ENCODE data around the gene PAPPA2. TPM values are rescaled to one million over a fixed set of nuclear protein-coding genes. Genes with fewer than 3 reads are reported as not detected.
"Not testable (repeated sequence)": the region's sequence is repeated elsewhere in the genome, so short reads cannot be mapped to it uniquely, and the experiment has no call there.

PAPPA2 gene, protein sequence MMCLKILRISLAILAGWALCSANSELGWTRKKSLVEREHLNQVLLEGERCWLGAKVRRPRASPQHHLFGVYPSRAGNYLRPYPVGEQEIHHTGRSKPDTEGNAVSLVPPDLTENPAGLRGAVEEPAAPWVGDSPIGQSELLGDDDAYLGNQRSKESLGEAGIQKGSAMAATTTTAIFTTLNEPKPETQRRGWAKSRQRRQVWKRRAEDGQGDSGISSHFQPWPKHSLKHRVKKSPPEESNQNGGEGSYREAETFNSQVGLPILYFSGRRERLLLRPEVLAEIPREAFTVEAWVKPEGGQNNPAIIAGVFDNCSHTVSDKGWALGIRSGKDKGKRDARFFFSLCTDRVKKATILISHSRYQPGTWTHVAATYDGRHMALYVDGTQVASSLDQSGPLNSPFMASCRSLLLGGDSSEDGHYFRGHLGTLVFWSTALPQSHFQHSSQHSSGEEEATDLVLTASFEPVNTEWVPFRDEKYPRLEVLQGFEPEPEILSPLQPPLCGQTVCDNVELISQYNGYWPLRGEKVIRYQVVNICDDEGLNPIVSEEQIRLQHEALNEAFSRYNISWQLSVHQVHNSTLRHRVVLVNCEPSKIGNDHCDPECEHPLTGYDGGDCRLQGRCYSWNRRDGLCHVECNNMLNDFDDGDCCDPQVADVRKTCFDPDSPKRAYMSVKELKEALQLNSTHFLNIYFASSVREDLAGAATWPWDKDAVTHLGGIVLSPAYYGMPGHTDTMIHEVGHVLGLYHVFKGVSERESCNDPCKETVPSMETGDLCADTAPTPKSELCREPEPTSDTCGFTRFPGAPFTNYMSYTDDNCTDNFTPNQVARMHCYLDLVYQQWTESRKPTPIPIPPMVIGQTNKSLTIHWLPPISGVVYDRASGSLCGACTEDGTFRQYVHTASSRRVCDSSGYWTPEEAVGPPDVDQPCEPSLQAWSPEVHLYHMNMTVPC (N-terminal part only)
- 10 to 100 TPM; 64.4 to 90.1 (median 65.1) TPM for polyA plus RNA-seq (ENCODE audit: insufficient read length in 3 of 3)

DNA sequence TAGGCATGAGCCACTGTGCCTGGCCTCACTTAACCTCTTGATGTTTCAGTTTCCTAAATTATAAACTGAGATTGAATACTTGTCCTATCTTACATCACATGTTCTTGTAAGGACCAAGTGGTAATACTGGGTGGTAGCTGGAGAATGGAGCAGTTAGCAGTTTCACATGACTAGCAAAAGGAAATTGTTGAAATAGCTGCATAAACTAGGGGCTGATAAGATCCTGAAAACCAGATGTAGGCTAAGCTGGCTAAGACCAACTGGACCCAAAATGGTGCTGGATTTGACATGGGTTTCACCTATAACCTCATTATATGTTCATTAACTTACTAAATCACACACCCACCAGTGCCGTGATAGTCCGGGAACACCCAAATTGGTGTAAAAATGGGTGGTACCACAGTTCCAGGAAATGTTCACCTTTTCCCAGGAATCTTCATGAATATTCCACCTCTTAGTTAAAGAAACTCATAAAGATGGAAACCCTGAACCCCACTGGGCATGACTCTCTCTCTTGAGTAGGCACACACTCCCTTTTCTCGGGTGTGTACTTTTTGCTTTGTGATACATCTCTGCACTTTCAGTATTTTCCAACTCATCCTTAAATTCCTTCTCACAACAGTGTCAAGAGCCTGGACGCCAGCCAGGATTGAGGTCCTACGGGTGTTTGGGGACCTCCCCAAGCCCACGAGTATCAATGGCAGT lies at the start of gene PAPPA2:
PAPPA2 (plus strand) TSS at position 502 of the 705 bp plus-strand sequence. CDS start 93,148 bp downstream, outside the sequence.
- DNase-seq (ENCODE audit: low read depth in 3 of 3, low spot score in 2 of 3), result no peak

DNA sequence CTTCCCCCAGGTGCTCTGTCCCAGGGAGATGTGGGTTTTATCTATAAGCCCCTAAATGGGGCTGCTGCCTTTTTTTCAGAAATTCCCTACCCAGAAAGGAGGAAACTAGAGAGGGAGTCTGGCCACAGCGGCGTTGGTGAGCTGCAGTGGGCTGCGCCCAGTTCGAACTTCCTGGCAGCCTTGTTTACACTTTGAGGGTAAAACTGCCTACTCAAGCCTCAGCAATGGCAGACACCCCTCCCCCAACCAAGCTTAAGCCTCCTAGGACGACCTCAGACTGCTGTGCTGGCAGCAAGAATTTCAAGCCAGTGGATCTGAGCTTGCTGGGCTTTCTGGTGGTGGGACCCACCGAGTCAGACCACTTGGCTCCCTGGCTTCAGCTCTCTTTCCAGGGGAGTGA lies 46.2 kb upstream of the PAPPA2 start:
- DNase-seq (ENCODE audit: low read depth in 3 of 3, low spot score in 2 of 3), result no peak

DNA sequence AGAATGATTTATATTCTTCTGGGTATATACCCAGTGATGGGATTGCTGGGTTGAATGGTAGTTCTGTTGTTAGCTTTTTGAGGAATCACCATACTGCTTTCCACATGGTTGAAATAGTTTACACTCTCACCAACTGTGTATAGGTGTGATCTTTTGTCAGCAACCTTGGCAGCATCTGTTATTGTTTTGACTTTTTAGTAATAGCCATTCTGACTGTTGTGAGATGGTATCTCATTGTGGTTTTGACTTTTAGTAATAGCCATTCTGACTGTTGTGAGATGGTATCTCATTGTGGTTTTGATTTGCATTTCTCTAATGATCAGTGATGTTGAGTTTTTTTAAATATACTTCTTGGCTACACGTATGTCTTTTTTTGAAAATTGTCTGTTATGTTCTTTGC lies 43.4 kb upstream of the PAPPA2 start:
- not testable (repeated sequence) for DNase-seq (ENCODE audit: low read depth in 3 of 3, low spot score in 2 of 3)

DNA sequence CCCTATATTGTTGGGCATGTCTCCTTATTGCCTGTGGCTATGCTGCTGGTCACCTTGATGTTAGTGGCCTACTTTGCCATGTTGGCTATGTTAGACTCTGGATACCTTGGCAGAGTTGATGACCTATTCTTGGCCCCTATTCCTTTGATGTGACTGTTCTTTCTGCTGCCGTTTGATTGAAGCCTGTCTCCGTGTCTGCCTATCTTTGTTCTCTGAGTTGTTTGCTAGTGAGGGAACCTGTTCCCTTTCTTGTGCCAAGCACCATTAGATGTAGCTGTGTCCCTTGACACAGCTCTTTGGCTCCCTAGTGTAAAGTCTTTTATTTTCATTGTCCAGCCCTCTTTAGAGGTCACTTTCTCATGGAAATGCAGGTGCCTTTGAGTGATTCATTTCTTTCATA lies 28.7 kb upstream of the PAPPA2 start:
- DNase-seq (ENCODE audit: low read depth in 3 of 3, low spot score in 2 of 3), result no peak

DNA sequence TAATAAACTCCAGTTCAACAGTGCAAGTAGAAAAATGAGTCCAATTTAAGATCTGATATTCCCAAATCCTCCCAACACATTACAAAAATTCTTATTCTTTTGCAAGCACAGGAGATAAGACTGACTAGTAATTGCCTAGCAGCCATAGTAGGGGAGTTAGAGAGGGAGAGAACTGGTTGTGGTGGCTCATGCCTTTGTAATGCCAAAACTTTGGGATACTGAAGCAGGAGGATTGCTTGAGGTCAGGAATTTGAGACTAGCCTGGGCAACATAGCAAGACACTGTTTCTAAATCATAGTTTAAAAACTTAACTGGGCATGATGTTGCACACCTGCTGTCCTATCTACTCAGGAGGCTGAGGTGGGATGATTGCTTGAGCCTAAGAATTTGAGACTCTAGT lies 26.7 kb upstream of the PAPPA2 start:
- DNase-seq (ENCODE audit: low read depth in 3 of 3, low spot score in 2 of 3), result no peak

DNA sequence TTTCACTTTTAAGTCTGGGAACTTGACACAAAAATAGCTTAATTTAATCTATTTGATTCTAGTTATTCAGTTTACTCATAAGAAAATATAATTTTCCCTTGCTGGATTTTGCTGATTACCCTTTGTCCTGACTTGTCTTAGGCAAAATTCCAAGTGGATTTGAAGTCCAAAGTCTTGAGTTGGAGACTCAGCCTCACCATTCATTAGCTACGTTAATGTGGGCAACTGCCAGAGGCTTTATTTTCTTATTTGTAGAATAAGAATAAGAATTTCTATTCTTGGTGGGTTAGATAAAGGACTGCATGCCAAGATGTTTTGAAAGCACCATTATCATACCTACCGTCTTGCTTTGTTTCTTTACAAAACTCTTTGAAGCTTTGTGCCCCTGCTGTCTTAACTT lies 22.8 kb upstream of the PAPPA2 start:
- no peak for DNase-seq (ENCODE audit: low read depth in 3 of 3, low spot score in 2 of 3)

DNA sequence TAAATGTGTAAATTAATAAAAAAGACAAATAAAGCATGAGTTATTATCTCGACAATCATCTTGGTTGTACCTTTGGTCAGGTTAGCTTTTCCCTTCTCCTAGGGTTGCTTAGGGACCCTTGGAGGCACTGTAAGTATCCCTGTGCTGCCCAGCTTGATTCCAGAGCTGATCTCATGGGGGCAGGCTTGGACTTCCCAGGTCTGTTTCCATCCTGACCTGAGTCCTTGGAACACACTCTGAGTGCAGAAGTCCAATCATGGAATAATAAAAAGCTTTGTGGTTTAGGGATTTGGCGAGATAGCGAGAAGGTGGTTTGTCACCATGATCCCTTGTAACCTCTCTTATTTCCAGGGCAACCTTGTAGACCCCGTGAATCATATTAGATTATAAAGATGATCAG lies 18.7 kb upstream of the PAPPA2 start:
- no peak for DNase-seq (ENCODE audit: low read depth in 3 of 3, low spot score in 2 of 3)

DNA sequence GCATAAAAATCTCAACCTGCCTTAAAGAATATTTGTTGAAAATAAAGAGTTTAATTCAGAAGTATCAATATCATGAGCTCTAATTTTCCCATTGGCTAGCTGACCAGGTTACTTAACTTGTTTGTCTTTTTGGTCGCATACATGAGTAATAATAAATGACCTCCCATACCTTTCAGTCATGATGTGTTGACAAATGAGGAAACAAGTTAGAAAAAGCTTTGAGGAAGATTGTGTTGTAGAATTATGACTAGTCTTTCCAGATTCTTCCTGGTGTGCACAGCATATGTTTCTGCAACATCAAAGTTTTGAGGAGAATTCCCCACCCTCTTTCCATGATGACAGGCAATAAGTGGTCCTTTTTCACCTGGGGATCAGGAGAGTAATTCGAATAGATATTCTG lies 17.6 kb upstream of the PAPPA2 start:
- DNase-seq (ENCODE audit: low read depth in 3 of 3, low spot score in 2 of 3), result no peak

DNA sequence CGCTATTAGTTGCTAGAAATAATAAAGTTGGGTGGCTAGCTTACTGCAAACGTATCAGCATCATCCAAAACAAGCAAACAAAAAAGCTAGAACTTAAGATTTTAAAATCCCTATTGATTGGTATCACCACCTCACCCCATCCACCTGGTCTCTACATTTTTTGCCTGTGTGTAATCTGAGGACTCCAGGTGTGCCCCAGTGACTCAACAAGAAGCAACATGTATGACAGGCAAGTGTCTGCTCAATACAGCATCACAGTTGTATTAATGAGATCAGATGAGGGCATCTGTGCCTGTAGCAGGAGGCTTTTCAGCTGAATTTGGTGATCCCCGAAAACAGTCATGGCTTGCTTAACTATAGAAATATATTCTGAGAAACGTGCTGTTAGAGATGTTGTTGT lies 14.6 kb upstream of the PAPPA2 start:
- DNase-seq (ENCODE audit: low read depth in 3 of 3, low spot score in 2 of 3), result no peak

DNA sequence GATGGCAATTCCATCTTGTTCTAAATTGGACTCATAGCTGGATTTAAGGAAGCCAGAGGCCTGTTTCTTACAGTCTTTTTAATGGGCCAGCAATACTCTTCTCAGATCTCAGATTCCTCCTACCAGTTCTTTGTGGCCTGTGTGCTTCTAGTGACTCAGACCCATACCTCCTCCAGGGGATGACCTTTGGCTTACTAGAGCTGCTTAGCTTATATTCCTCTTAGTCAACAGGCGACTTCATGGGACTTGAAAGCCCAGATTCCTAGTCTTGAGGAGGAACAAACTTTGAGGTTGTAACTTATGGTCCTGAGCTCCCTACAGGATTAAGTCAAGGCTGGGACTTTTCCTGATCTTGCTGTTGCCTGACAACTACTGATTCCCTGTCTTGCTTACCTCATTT lies 12.4 kb upstream of the PAPPA2 start:
- DNase-seq (ENCODE audit: low read depth in 3 of 3, low spot score in 2 of 3), result no peak

DNA sequence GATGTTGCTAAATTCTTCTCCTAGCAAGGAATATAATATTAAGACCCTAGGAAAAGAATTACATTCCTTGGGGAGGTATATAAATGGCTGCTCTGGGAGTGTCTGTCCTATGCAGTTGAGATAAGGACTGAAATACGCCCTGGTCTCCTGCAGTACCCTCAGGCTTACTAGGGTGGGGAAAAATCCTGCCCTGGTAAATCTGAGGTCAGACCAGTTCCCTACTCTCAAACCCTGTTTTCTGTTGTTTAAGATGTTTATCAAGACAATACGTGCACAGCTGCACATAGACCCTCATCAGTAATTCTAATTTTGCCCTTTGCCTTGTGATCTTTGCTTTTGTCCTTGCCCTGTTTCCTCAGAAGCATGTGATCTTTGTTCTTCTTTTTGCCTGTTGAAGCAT lies 11.2 kb upstream of the PAPPA2 start:
- not testable (repeated sequence) for DNase-seq (ENCODE audit: low read depth in 3 of 3, low spot score in 2 of 3)

DNA sequence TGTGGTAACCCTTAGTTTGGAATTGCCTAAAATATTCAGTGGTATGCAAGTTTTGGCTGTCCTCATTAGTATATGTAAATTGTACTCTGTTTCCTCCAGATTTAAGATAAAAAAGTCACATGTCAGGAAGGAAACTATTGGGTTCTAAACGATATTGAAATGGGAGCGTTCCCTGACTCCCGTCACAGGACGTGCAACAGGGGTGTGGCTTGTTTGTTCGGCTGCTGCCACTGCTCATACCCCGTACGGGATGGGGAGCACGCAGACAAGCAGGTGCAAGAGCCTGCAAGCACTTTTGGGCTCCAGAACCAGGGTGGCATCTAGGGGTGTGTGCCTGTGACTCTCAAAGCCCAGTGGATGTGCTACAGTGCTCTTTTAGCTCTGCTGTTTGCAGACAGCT lies 6.2 kb upstream of the PAPPA2 start:
- no peak for DNase-seq (ENCODE audit: low read depth in 3 of 3, low spot score in 2 of 3)

DNA sequence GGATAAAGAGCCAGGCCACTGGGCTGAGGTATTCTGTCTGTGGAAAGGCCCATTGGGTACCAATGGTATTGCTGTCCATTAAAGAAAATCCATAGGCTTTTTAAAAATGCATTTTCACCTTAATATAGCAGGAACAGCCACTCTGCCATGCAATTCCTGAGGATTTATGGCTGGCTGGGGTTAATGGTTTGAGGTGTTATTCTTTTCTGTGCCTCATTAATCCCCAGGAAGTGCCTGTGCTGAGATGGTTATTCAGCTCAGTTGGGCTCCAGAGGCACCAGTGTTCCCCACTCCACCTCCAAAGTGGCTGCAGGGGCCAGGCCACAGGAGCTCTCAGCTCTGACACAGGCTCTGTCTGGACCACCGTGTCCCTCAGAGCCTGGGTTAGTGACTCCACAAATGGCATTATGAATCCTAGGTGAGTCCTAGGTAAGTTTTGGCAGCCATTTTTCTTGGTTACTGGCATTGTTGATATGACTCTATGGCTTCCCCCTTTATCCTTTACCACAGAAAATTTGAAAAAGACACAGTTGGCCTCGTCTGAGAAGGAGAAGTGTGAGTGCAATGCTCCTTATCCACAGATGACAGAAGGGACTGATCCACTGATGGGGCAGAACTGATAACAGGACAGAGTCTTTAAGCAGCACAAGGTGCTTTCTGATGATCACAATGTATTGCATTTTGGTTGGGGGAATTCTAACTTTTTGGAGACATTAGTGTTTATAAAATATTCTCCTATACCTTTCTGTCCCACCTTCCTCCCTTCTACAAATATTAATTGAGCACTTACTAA lies 2.2 kb upstream of the PAPPA2 start:
- DNase-seq (ENCODE audit: low read depth in 3 of 3, low spot score in 2 of 3), result peak; percentile 38 to 72 (median 60)

DNA sequence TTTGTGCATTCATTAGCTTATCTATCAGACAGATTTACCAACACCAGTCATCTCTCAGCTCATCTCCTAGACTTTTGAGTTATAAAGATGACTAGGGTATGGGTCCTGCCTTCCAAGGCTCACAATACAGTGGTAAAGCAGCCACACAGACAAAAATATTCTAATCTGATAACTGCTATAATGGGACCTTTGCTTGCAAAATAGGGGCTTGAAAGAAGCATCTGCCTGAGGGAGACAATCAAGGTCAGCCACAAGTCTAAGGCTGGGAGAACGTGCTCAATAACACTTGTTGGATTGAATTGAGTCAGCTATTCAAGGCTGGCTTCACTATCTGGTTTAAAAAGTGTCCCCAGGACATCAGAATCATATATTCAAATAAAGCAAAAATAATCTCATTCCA lies 1.4 kb upstream of the PAPPA2 start:
- DNase-seq (ENCODE audit: low read depth in 3 of 3, low spot score in 2 of 3), result no peak

DNA sequence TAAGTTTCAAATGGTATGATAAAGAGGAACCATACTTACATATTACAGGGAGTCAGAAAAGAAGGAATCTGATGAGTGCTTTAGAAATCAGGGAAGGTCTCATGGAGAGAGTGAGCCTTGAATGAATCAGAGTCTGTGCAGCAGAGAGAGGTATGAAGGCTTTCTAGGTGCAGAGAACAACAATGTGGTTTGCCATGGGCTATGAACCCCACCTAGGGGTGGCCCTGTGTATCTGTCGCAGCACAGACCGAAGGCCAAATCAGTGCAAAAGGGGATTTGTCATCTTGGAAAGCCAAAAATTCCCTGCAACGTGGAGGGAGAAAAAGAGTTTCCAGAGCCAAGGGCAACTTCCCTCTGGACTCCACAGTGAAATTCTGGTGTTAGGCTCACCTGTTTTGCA lies 3.5 kb downstream of the PAPPA2 start:
- no peak for DNase-seq (ENCODE audit: low read depth in 3 of 3, low spot score in 2 of 3)

DNA sequence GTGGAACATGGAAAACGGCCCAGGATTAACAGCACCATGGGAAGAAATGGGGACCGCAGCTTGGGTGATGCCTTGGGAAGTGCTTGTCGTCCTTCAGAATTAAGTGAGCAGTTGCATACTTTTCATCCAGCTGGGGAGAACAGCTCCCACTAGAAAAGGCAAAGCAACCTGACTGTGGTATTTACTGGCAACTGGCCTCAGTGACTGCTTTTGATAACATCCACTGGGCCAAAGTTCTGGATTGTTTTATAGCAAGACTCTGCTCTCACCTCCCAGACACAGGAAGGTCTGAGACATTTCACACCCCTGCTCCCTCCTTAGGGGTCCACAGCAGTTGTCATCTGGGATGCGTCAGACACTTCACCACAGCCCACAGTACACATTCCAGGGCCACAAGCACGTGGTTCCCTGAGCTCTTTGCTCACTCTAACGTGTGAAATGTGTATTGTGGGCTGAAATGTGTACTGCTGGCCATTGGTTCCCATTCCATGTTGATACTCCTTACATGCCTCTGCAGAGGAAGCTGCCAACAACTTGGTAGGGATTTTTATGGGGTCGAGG lies 6.6 kb downstream of the PAPPA2 start:
- no peak for DNase-seq (ENCODE audit: low read depth in 3 of 3, low spot score in 2 of 3)

DNA sequence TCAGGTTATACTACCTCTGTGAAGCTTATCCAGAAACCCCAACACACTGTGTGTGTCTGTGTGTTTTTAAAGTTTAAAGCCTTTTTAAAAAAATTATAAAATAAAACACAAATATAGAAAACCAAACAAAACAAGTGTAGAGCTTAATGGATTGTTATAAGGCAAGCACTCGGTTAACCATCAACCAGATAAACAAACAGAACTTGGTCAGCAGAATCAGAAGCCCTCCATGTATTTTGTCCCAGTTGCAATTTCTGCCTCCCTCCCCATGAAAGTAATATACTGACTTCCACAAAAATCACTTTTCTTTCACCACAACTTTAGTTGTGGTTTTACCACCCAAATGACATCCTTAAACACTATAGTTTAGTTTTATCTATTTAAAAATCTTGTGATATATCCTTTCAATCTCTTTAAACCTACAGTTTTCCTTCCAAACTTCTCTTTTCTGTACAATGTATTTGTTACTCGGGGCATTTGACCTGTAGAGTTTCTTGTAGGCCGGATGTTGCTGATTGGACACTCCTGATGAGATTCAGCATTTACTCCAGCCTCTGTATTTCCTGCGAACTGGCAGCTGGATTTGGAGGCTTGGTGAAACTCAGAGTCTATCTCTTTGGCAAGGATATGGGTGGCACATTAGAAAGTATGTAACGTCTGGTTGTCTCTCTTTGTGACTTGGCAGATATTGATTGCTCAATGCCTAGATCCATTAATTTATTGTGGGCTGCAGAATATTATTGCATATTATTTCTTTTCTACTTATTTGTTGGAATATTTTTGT lies 8.6 kb downstream of the PAPPA2 start:
- no peak for DNase-seq (ENCODE audit: low read depth in 3 of 3, low spot score in 2 of 3)

DNA sequence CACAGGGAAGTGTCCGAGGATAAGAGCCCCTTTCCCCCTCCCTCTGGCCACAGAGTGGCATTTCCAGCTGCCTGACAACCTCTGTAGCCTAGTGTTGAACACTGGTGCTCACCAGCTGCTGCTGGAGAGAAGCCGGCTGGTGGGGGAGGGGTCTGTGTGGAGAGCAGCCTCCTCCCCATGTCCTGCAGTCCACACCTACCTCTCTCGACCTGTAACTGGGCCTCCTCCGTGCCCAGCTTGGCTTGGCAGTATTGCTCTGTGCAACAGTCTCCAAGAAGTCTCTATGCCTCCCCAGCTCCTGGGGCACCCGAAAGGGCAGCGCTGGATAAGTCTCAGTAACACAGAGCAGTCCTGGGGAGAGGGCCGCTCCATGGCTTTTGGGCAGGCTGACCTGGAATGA lies 17.0 kb downstream of the PAPPA2 start:
- DNase-seq (ENCODE audit: low read depth in 3 of 3, low spot score in 2 of 3), result no peak

DNA sequence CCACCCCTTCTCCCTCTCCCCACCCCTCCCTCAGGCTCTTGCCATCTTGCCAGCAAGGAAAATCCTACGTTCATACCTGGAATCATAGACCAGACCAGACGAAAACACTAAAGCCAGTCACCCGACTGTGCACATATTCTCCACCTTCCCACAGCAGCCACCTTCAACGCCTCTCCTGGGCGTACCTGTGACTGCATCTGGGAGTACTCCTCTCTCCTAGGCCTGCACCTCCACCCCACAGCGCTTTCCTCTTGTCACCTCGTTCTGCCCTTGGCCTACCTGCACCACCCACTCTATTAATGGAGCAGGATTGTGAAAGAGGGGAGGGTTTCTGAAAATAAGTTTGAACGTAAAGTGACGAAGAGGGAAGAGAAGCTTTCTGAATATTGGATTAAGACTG lies 17.8 kb downstream of the PAPPA2 start:
- DNase-seq (ENCODE audit: low read depth in 3 of 3, low spot score in 2 of 3), result no peak

Data from right renal cortex interstitium (tissue), 3 donors.